AG09319 (cell line): ENCODE data around the gene DSCAM.

ENCODE experiments used
- DNase-seq: peaks from one replicate; pipeline ENCODE4 v3.0.0-alpha.2; 2010; ENCODE audit warnings: low read depth; ENCODE audit errors: extremely low read depth
- CTCF ChIP-seq: IDR thresholded peaks from 2 replicates; pipeline ENCODE4 v1.5.1; 2011; ENCODE audit warnings: low read depth, mild to moderate bottlenecking, inconsistent platforms, low read length, moderate library complexity

DSCAM gene

GRCh38 chr21:40827509-40827908 is 19.4 kb downstream of the DSCAM start:
- DNase-seq, result no peak
- no peak for TF ChIP-seq CTCF

- TF ChIP-seq CTCF, result no peak
- DNase-seq, result no peak
Measured at GRCh38 chr21:40819071-40819900, 27.7 kb downstream of the DSCAM start.

- TF ChIP-seq CTCF, result no peak
Measured at GRCh38 chr21:40813918-40814317, 33.0 kb downstream of the DSCAM start.

GRCh38 chr21:40809673-40810197 is 37.2 kb downstream of the DSCAM start:
- TF ChIP-seq CTCF, result no peak
- no peak for DNase-seq

More at GRCh38 chr21:40813918-40814317, 33.0 kb downstream of the DSCAM start:
- DNase-seq, result no peak

GRCh38 chr21:40803101-40803500 is 43.9 kb downstream of the DSCAM start:
- no peak for TF ChIP-seq CTCF

GRCh38 chr21:40800126-40800525 is 46.8 kb downstream of the DSCAM start:
- DNase-seq, result no peak
- TF ChIP-seq CTCF, result no peak

More at GRCh38 chr21:40803101-40803500, 43.9 kb downstream of the DSCAM start:
- DNase-seq, result no peak

GRCh38 chr21:40797891-40798290 is 49.1 kb downstream of the DSCAM start:
- DNase-seq, result no peak

More at GRCh38 chr21:40797891-40798290, 49.1 kb downstream of the DSCAM start:
- TF ChIP-seq CTCF, result no peak
